ENCODE results near the gene TNFSF11.

TNFSF11 gene

DNA sequence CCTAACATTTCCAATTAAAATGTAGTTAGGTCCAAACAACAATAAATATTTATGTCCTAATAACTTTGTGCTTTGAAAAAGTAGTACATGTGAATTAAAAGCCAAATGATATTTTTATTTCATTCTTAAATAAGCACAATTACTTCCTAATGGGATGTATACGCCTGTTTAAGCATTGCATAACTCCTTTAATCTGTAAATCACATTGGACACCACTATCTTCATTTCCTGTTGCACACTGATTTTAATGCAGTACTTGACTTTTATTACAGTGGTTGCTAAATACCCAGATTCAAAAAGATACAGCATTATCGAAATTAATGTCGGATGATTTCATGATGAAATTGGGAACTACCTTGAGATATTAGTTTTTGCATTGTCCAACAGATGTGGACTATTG is 70.9 kb downstream of the TNFSF11 start:
- H3K4me3 Mint-ChIP-seq = no peak overlapping the region
- no peaks in the 10 kb centered on the region for H3K4me1 Mint-ChIP-seq (ENCODE audit: low read depth)
- H3K36me3 Mint-ChIP-seq (ENCODE audit: low read depth) = no peaks in the 10 kb centered on the region
- H3K9me3 Mint-ChIP-seq = peaks cover 5% of the 10 kb centered on the region
- peaks cover 1% of the 10 kb centered on the region for H3K27me3 Mint-ChIP-seq
- H3K27ac Mint-ChIP-seq = no peak overlapping the region
- intact Hi-C loops (cut with micrococcal nuclease) = no loop called here

DNA sequence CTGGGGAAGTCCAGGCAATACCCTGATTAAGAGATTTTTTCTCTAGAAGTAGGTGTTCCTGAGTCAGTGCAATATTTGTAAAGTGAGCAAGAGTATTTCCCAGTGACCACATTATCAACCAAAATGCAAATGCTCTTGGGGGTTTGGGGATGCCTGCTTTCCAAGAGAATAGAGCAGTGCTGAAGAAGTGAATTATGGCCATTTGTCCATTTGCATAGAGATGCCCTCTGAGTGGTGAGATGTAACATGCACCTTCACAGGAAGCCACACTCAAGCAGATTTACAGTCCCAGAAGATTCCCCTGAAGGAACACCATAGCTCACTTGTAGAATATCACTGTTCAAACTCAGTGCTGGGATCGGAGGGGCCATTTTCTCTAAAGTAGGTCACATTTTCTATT is 71.8 kb downstream of the TNFSF11 start:
- Mint-ChIP-seq H3K9me3 (no peaks in the 10 kb centered on the region), H3K4me1 (ENCODE audit: low read depth) (peaks cover 8% of the 10 kb centered on the region), H3K36me3 (ENCODE audit: low read depth) (no peaks in the 10 kb centered on the region), H3K4me3 (no peak overlapping the region), H3K27me3 (peaks cover 1% of the 10 kb centered on the region), H3K27ac (no peak overlapping the region)
- intact Hi-C loops (cut with micrococcal nuclease) = no loop called here

DNA sequence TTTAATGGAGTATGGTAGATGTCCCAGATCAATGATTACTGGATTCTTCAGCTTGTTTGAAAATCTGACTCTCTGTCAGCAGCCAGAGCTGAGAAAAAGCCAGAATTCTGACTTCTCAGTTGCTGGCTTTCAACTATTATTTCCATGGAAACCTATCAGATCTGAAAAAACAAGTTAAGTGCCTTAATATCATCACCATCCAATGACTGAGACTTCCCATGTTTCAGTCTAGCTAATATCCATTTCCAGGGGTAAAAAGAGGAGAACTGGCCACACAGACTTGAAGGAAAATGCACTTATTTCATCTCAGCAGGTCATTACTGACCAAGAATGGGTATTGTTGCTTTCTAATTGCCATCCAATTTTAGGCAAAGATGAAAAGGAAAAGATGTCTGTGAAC is 75.2 kb downstream of the TNFSF11 start:
- H3K4me3 Mint-ChIP-seq = no peak overlapping the region

DNA sequence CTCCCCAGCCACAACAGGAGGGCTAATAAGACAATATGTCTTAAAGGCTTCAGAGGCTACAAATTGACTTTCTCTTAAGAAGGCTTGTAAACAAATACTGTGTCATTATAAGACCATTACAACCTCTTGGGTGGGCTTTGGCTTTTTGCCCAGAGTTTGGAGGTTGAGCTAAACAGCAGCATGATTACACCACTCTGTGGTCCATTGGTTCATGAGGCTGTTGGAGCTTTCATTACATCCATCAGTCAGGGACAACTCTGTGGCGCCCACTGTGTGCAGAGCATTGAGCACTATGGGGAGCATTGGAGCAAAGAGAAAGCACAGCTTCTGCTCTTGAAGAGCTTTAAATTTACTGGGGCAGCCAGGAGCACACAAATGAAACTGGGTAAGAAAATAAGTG is 75.9 kb downstream of the TNFSF11 start:
- peaks cover 8% of the 10 kb centered on the region for H3K4me1 Mint-ChIP-seq (ENCODE audit: low read depth)
- intact Hi-C loops (cut with micrococcal nuclease) = no loop called here

More for the DNA sequence above, 75.2 kb downstream of the TNFSF11 start:
- H3K27ac Mint-ChIP-seq = no peak overlapping the region
- H3K4me1 Mint-ChIP-seq (ENCODE audit: low read depth) = peaks cover 8% of the 10 kb centered on the region
- intact Hi-C loops (cut with micrococcal nuclease) = no loop called here
- peaks cover 8% of the 10 kb centered on the region for H3K27me3 Mint-ChIP-seq
- no peaks in the 10 kb centered on the region for H3K9me3 Mint-ChIP-seq
- H3K36me3 Mint-ChIP-seq (ENCODE audit: low read depth) = no peaks in the 10 kb centered on the region

DNA sequence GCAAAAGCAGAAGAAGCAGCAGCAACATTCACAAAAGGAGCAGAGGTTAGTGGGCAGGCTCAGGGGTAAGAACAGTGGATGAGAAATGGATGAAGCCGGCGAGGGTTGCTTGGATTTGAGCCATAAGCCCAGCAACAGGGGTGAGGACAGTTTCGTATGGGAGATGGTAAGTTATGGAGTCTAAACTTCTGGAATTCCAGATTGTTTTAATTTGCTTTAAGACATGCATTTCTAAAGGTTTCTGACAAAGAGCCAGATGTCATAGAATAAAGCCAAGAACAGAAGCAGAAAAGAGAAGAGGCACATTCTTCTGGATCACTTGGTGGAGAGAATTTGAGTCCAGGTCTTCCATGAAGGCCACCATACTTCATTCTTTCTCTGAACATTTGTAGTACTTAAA is 76.6 kb downstream of the TNFSF11 start:
- Mint-ChIP-seq H3K36me3 (ENCODE audit: low read depth) (no peaks in the 10 kb centered on the region), H3K4me3 (no peak overlapping the region), H3K9me3 (no peaks in the 10 kb centered on the region), H3K27me3 (peaks cover 14% of the 10 kb centered on the region), H3K4me1 (ENCODE audit: low read depth) (peaks cover 8% of the 10 kb centered on the region), H3K27ac (no peak overlapping the region)
- intact Hi-C loops (cut with micrococcal nuclease) = no loop called here

More for the DNA sequence above, 75.9 kb downstream of the TNFSF11 start:
- H3K27me3 Mint-ChIP-seq = peaks cover 9% of the 10 kb centered on the region
- no peak overlapping the region for H3K4me3 Mint-ChIP-seq
- H3K36me3 Mint-ChIP-seq (ENCODE audit: low read depth) = no peaks in the 10 kb centered on the region
- H3K9me3 Mint-ChIP-seq = no peaks in the 10 kb centered on the region
- H3K27ac Mint-ChIP-seq = no peak overlapping the region

DNA sequence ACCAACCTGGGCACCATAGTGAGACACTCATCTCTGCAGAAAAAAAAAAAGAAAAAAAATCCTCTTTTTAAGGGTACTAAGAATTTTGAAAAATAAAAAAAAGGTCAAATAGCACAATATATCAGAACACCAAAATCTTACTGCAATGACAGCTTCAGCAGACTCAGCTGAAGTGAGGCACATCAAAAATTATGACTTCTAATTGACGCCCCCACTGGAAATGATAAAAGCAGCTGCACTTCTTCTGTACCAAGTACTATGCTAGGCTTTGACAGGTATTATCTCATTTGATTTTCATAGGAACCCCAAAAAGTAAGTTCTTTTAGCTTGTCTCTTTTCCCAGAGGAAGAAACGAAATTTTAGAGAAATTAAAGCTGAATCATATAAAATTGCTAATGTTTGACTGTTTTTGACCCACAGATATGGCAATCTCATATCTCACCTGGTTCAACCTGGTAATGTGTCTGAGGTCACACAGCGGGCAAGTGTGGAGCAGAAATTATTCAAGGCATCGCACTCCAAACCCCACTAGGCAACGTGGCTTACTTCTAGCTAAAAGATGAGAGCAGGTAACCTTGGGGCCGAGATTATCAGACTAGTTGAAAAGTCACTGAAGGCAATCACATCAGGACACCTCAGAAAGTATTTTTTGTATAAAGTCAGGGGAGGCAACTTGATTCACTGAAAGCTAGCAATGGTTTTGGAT is 78.1 kb downstream of the TNFSF11 start:
- intact Hi-C loops (cut with micrococcal nuclease) = no loop called here
- no peaks in the 10 kb centered on the region for H3K9me3 Mint-ChIP-seq
- peaks cover 15% of the 10 kb centered on the region for H3K27me3 Mint-ChIP-seq
- H3K4me1 Mint-ChIP-seq (ENCODE audit: low read depth) = peaks cover 8% of the 10 kb centered on the region
- H3K4me3 Mint-ChIP-seq = no peak overlapping the region
- no peaks in the 10 kb centered on the region for H3K36me3 Mint-ChIP-seq (ENCODE audit: low read depth)
- no peak overlapping the region for H3K27ac Mint-ChIP-seq

DNA sequence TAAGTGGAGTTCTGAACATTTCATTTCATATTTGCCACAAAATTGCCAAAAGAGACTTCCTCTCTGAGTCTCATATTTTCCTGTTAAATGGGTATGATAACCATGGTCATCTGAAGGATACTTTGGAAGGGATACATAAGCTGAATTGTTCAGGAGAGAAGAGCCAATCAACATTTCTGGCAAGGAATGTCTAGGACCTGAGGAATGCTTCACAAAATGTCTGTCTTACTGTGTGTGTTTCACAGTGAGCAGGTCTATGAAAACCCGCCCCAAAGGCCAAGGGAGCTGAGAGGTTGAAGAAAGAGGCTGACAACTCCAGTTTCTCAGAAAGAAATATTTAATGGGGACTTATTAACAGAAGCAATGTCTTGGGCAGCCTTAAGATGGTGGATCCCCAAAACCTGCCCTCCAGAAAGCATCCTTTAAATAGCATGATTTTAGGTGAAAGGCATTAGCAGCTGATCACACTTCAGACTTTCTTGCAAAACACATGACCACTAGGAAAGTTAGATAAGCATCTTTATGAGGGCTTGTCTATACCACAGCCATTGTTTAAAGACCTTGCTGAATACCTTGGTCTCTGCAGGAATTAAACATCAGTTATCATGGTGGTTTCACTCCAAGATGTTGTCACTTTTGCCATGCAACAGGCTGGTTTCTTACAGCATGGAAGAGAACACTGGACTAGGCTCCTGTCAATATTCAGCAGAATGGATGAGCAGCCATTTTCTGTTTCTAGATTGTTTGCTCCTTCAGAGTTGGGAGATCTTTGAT is 78.9 kb downstream of the TNFSF11 start:
- no peak overlapping the region for H3K27ac Mint-ChIP-seq
- intact Hi-C loops (cut with micrococcal nuclease) = no loop called here
- H3K9me3 Mint-ChIP-seq = no peaks in the 10 kb centered on the region
- no peak overlapping the region for H3K4me3 Mint-ChIP-seq
- peaks cover 8% of the 10 kb centered on the region for H3K4me1 Mint-ChIP-seq (ENCODE audit: low read depth)
- H3K36me3 Mint-ChIP-seq (ENCODE audit: low read depth) = no peaks in the 10 kb centered on the region
- H3K27me3 Mint-ChIP-seq = peaks cover 19% of the 10 kb centered on the region

DNA sequence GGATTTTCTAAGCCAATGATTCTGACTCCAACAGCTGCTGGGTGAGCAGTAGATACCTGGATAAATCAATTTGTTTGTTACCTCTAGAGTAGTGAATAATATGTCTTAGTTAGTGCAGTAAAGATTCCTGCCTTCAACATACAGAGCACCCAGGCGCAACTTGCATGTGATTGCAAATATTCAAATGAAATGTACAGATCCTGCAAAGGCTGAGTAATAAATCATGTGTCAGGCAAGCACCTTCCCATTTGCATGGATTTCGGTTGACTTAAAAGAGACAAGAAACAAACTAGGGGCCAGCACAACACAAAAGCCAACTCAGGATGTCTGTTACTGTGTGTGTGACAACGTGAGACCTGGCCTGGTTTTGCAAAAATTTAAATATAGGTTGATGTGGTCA is 79.7 kb downstream of the TNFSF11 start:
- Mint-ChIP-seq H3K4me3 (no peak overlapping the region), H3K36me3 (ENCODE audit: low read depth) (no peaks in the 10 kb centered on the region), H3K27ac (no peak overlapping the region), H3K4me1 (ENCODE audit: low read depth) (peaks cover 8% of the 10 kb centered on the region), H3K9me3 (no peaks in the 10 kb centered on the region), H3K27me3 (peaks cover 27% of the 10 kb centered on the region)
- intact Hi-C loops (cut with micrococcal nuclease) = no loop called here

DNA sequence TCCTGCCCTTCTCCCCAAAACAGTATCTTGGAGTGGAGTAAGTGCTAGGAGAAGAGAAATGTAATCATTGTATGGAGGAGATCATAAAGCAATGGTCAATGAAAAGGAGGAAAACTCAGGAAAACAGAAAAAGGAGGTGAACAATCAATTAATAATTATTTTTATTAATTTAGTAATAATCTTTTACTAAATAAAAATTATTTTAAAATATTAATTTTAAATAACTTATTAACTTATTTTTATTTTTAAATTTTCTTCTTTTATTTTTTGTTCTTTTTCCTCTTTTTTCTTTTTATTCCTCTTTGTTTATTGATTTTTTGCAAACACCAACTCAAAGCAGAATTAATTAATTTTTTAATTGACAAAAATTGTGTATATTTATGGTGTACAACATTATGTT is 80.3 kb downstream of the TNFSF11 start:
- H3K4me1 Mint-ChIP-seq (ENCODE audit: low read depth) = peaks cover 8% of the 10 kb centered on the region
- H3K36me3 Mint-ChIP-seq (ENCODE audit: low read depth) = no peaks in the 10 kb centered on the region
- H3K27me3 Mint-ChIP-seq = peaks cover 27% of the 10 kb centered on the region
- no peak overlapping the region for H3K4me3 Mint-ChIP-seq
- H3K27ac Mint-ChIP-seq = no peak overlapping the region
- intact Hi-C loops (cut with micrococcal nuclease) = no loop called here
- no peaks in the 10 kb centered on the region for H3K9me3 Mint-ChIP-seq

DNA sequence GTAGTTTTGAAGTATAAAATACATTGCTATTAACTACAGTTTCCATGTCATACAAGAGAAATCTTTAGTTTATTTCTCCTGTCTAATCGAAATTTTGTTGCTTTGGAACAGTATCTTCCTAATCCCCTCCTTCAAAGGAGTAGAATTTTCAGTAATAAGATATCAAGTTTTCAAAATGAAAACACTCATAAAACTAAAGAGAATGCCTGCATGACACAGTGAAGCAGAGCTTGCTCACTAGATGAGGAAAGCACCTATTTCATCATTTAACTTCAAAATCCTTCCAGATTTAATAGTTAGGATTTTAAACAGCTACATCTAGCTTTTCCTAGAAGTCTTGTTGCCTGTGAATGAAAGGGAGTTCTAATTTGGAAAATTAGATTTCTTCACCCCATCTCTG is 80.8 kb downstream of the TNFSF11 start:
- Mint-ChIP-seq H3K27me3 (peaks cover 27% of the 10 kb centered on the region), H3K27ac (no peak overlapping the region), H3K4me1 (ENCODE audit: low read depth) (peaks cover 8% of the 10 kb centered on the region), H3K36me3 (ENCODE audit: low read depth) (no peaks in the 10 kb centered on the region), H3K9me3 (no peaks in the 10 kb centered on the region), H3K4me3 (no peak overlapping the region)
- intact Hi-C loops (cut with micrococcal nuclease) = no loop called here

DNA sequence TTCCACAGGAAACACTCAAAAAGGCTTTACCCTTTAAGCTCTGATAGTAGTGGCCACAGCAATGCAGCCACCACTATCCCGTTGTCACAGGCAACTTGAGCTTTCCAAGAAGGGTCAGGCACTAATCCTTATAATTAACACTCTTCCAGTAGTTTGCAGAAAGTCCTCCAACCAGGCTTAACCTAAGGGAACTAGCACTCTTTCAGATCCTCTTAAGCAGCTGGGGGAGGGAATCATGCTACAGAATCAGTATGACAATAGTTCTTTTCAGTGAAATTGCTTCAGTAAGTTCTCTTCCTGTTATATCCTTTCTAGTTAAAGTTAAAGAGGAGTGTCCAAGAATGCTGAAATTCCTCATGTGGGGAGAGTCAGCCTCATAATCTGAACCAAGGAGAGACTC is 82.2 kb downstream of the TNFSF11 start:
- H3K27ac Mint-ChIP-seq = no peak overlapping the region
- no peaks in the 10 kb centered on the region for H3K9me3 Mint-ChIP-seq
- H3K4me1 Mint-ChIP-seq (ENCODE audit: low read depth) = no peaks in the 10 kb centered on the region
- no peak overlapping the region for H3K4me3 Mint-ChIP-seq
- H3K36me3 Mint-ChIP-seq (ENCODE audit: low read depth) = no peaks in the 10 kb centered on the region
- intact Hi-C loops (cut with micrococcal nuclease) = no loop called here
- H3K27me3 Mint-ChIP-seq = peaks cover 27% of the 10 kb centered on the region

DNA sequence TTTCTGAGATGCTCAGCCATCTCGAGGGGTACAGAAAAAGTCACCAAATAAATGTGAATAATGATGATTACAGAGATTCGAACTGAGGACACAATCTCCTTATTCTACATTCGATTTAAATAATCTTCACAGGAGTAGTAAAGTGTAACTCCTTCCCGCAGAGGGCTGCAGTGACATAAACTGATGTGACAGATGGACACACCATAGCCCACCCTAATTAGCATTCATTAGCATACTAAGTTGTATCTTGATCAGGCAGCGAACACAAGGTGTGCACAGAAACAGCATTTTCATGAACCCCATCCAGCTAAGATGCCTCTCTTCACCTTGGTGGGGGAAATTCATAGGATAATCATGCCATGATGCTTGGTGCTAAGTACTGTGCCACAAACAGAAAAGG is 83.0 kb downstream of the TNFSF11 start:
- Mint-ChIP-seq H3K27me3 (peaks cover 24% of the 10 kb centered on the region), H3K36me3 (ENCODE audit: low read depth) (no peaks in the 10 kb centered on the region), H3K4me1 (ENCODE audit: low read depth) (no peaks in the 10 kb centered on the region), H3K27ac (no peak overlapping the region), H3K4me3 (no peak overlapping the region), H3K9me3 (no peaks in the 10 kb centered on the region)
- intact Hi-C loops (cut with micrococcal nuclease) = no loop called here
